Measurements from ENCODE around the gene RNF19B.

Gene RNF19B

GRCh38 chr1:32899586-32900296, 64.9 kb downstream of the RNF19B start:
- DNase-seq = no peak

GRCh38 chr1:32898958-32899357, 65.7 kb downstream of the RNF19B start:
- no peak for DNase-seq

- no peak for DNase-seq
Observed at GRCh38 chr1:32898056-32898455, 66.6 kb downstream of the RNF19B start.

DNA sequence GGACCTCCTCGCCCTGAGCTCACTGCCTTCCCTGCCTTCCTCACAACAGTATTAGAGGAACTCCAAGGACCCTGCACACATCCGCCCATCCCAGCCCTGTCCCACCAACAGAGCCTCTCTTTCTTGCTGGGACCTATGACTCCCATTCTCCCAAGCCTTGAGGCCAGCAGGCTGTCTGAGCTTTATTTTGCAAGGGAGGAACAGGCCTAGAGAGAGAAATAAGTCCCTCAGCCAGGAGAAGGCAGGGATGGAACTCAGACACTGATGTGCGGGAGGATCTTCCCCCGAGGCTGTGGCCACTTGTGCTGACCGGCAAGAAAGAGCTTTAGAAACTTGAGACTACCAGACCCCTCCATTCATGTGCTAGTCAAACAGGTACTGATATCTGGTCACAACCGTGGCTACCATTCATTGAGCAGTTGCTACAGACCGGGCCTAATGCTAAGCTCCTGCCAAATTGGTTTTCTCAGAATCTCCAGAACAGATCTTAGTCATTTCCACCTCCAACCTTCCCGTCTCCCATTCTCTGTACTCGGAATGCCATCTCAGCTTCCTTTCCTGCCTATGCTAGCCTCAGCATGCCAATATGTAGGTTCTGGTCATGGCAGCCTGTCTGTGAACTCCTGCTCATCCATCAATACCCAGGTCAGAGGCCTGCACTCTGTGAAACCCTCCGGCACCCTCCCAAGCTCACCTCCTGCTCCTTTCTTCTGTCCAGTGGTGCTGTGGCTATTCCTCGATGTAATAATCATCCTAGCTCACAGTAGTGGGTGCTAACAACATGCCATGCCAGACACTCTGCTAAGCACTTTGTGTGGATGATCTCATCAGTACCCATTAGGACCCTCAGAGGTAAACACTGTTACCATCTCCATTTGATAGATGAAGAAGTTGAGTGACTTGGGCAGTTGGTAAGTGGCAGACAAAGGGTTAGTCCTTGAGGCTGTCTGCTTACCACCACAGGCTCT, 67.2 kb downstream of the RNF19B start:
- DNase-seq = no peak

- DNase-seq = no peak
Observed at GRCh38 chr1:32896451-32896850, 68.2 kb downstream of the RNF19B start.

GRCh38 chr1:32895325-32896215, 69.0 kb downstream of the RNF19B start:
- DNase-seq = no peak

DNA sequence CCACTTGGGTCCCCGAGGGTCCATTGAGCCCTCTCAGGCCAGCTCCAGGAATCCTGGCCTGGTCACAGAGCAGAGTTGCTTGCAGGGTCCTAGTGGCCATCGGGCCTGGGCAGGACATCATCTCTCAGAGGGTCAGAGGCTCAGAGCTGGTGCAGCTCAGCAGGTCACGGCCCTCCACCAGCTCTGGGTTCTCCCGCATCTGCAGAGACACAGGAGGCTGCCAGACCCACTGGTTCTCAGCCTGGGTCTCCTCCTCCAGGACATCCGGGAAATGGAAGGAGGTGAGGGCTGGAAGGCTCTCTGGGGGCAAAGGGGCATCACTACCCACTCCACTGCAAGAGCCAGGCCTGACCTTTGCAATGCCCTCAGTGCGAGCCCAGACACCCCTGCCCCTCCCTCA, 69.9 kb downstream of the RNF19B start:
- no peak for DNase-seq

GRCh38 chr1:32894019-32894600, 70.5 kb downstream of the RNF19B start:
- no peak for DNase-seq

DNA sequence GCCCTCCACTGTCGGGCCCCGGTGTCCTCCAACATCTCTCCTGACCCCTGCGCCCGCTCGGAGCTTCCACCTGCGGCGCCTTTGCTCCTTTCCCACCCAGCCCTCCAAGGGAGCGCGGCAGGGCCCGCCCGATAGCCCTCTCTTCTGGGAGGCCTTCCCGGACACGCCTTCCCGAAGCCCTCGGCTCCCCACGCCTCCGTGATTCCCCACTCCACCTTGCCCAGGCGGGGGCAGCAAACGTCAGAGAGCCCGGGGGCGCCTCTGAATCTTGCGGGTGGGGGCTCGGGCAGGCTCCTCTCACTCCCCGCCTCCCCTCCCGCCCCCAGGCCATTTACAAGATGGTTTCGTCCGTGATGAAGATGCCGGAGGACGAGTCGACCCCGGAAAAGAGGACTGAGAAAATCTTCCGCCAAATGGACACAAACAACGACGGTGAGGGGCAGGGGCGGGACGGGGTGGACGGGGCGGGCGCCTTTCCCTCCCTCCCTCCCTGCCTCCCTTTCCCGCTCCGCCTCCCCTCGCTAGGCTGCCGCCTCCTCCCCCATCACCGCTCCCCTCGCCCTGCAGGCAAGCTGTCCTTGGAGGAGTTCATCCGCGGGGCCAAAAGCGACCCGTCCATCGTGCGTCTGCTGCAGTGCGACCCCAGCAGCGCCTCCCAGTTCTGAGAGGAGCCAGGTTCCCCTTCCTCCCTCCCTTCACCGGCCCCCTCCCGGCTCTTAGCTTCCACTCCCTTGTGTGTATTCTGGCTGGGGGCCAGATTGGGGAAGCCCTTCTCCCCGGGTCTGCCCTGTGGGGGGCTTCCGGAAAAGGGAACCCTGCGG, 71.2 kb downstream of the RNF19B start:
- DNase-seq = no peak

DNA sequence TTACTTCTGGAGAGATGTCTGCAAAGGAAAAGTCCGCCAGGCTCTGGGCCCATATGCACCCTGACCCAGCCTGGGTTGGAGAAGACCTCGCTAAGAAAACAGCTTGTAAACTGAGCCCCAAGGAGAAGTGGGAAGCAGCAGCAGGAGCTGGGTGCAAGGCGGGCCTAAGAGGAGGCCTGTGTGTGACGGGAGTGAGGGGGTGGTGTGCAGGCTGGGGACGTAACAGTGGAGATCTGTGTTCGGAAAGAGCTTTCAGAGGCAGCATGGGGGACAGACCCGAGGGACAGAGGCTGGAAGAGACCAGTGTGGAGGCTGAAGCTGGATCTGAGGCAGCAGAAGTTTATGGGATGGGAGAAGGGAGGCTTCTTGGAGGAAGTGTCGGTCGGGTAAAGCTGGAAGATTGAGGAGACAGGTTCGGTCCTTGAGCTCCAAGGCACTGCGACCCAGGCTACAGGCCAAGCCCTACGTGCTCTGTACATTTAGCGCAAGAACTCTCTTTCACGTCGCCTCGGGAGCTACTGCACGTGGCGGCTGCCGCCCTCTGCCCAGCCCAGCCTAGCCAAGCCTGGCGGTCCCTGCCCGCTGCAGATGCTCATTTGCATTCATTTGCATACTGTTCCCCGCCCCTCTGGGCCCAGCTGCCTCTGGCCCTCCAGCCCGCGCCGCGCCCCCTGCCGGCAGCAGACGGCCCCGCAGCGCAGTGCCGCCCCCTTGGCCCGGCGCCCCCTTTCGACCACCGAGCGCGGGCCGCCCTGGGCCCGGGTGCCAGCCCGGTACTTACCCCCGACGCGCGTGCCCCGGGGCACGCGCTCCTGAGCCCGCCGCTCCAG, 72.0 kb downstream of the RNF19B start:
- DNase-seq = no peak

- DNase-seq = no peak
Observed at GRCh38 chr1:32891630-32892029, 73.0 kb downstream of the RNF19B start.

- no peak for DNase-seq
Observed at GRCh38 chr1:32891241-32891570, 73.4 kb downstream of the RNF19B start.

GRCh38 chr1:32890516-32891240, 73.9 kb downstream of the RNF19B start:
- no peak for DNase-seq

- no peak for DNase-seq
Observed at GRCh38 chr1:32889731-32890278, 74.8 kb downstream of the RNF19B start.

DNA sequence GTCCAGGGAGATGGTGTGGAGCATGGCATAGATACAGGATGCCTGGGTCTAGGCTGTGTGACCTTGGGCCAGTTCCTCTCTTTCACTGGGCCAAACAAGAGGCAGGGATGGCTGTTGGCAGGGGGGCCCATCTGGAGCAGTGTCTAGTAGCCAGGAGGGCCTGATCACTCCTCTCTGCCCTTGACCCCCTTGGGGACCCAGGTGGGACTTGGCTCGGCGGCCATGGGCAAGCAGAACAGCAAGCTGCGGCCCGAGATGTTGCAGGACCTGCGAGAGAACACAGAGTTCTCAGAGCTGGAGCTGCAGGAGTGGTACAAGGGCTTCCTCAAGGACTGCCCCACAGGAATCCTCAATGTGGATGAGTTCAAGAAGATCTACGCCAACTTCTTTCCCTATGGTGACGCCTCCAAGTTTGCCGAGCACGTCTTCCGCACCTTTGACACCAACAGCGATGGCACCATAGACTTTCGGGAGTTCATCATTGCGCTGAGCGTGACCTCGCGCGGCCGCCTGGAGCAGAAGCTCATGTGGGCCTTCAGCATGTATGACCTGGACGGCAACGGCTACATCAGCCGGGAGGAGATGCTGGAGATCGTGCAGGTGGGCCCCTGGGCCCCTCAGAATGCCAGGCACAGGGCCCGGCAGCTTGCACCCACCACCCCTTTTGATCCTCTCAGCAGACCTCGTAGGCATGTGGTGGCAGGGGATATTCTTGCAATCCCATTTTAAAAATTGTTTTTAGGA, 75.8 kb downstream of the RNF19B start:
- no peak for DNase-seq

GRCh38 chr1:32888134-32888533, 76.5 kb downstream of the RNF19B start:
- no peak for DNase-seq

GRCh38 chr1:32887623-32888022, 77.0 kb downstream of the RNF19B start:
- DNase-seq = no peak

DNA sequence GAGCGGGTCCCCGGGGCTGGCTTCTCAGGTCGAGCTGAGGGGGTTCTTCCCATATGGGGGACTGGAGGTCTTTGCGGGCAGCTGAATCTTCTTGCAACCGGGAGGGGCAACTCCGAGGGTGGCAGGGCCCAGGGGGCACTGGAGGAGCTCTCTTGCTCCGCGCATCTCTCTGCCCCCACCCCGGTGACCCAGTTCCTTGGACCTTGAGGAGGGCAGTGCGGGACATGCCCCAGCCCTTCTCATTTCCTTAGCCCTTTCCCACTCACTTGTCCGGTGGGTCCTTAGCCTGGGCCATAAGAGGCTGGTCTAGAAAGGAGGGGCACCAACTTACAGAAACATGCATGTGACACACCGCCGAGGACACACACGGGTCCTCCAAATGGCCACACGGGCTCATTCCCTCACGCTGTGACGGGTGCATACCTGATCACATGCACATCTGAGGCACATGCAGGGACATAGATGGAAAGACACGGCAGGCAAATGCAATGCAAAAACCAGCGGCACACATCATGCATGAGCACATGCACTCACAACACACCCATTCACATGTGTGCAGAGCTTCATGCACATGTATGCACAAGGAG, 77.7 kb downstream of the RNF19B start:
- no peak for DNase-seq

Data from DMS 273 treated with DMSO at 0.1 percent for 48 hours (cell line).